ENCODE measurements around the gene PCDHGA9. TPM values are rescaled to one million over a fixed set of nuclear protein-coding genes. Genes with fewer than 3 reads are reported as not detected.
A peak's percentile ranks its signal among the peaks of the same experiment; 100 is the strongest.

The PCDHGA9 gene
- total RNA-seq, 1 experiment from 2014 or later: 0.89 TPM

- intact Hi-C loops (cut with micrococcal nuclease): no loop called here
- ChIA-PET CTCF (interaction anchor here (0.6 to 1.3 kb wide), 7 partner anchors 22 to 203 kb away, joined by 3 to 4 read pairs (median 3); no protein-coding TSS in a partner anchor), POLR2A (interaction anchor here (0.7 kb wide), 1 partner anchor 22 kb away, joined by 3 read pairs; no protein-coding TSS in a partner anchor)
- DNase-seq (ENCODE audit: unreplicated experiment): no peak
- Mint-ChIP-seq H3K36me3 (ENCODE audit: insufficient read depth, unreplicated experiment) (peaks cover 5% of the 10 kb centered on the region), H3K4me3 (ENCODE audit: unreplicated experiment) (no peak within 1 kb of the TSS), H3K9me3 (ENCODE audit: unreplicated experiment) (peaks cover 35% of the 10 kb centered on the region), H3K27me3 (ENCODE audit: insufficient read depth, unreplicated experiment) (no peaks in the 10 kb centered on the region), H3K27ac (ENCODE audit: low read depth, unreplicated experiment) (no peak within 1 kb of the TSS), H3K4me1 (ENCODE audit: insufficient read depth, unreplicated experiment) (no peaks in the 10 kb centered on the region)
- no peak for TF ChIP-seq CTCF (IDR thresholded peaks at IDR 0.05; ENCODE audit: unreplicated experiment)
- no TSS peak for BruUV-seq (replicated peaks)
Measured at GRCh38 chr5:141363952-141364660, 38.5 kb upstream of the PCDHGA9 start, which contains the start of gene PCDHGA5. PCDHGA5 (plus strand) TSS chr5:141364162; CDS start chr5:141364331, 169 bp downstream.

GRCh38 chr5:141366016-141366896 lies 36.3 kb upstream of the PCDHGA9 start:
- Mint-ChIP-seq H3K4me3 (ENCODE audit: unreplicated experiment) (no peak overlapping the region), H3K27ac (ENCODE audit: low read depth, unreplicated experiment) (no peak overlapping the region), H3K27me3 (ENCODE audit: insufficient read depth, unreplicated experiment) (no peaks in the 10 kb centered on the region), H3K4me1 (ENCODE audit: insufficient read depth, unreplicated experiment) (no peaks in the 10 kb centered on the region), H3K36me3 (ENCODE audit: insufficient read depth, unreplicated experiment) (peaks cover 5% of the 10 kb centered on the region), H3K9me3 (ENCODE audit: unreplicated experiment) (peaks cover 33% of the 10 kb centered on the region)
- DNase-seq (ENCODE audit: unreplicated experiment): no peak
- CTCF ChIA-PET: interaction anchor here (0.6 to 1.2 kb wide), 2 partner anchors 146 to 154 kb away, joined by 4 to 5 read pairs; no protein-coding TSS in a partner anchor
- intact Hi-C loops (cut with micrococcal nuclease): no loop called here
- no TSS peak for BruUV-seq (replicated peaks)
- POLR2A ChIA-PET: no interaction called here
- TF ChIP-seq CTCF (IDR thresholded peaks at IDR 0.05; ENCODE audit: unreplicated experiment): no peak

GRCh38 chr5:141369994-141370848 lies 32.4 kb upstream of the PCDHGA9 start, which contains the start of gene PCDHGB3:
PCDHGB3 (plus strand) TSS chr5:141370242; CDS start chr5:141370395, 153 bp downstream.
- Mint-ChIP-seq H3K36me3 (ENCODE audit: insufficient read depth, unreplicated experiment) (no peaks in the 10 kb centered on the region), H3K27ac (ENCODE audit: low read depth, unreplicated experiment) (no peak within 1 kb of the TSS), H3K4me3 (ENCODE audit: unreplicated experiment) (peak within 1 kb of the TSS; percentile 60), H3K4me1 (ENCODE audit: insufficient read depth, unreplicated experiment) (no peaks in the 10 kb centered on the region), H3K27me3 (ENCODE audit: insufficient read depth, unreplicated experiment) (no peaks in the 10 kb centered on the region), H3K9me3 (ENCODE audit: unreplicated experiment) (peaks cover 17% of the 10 kb centered on the region)
- POLR2A ChIA-PET: interaction anchor here (0.5 to 1.6 kb wide), 3 partner anchors 52 to 243 kb away, joined by 3 read pairs; no protein-coding TSS in a partner anchor
- intact Hi-C loops (cut with micrococcal nuclease): loop anchor here (2.0 kb wide), 1 partner anchor 191 kb away; no protein-coding TSS in a partner anchor
- DNase-seq (ENCODE audit: unreplicated experiment): peak; percentile 33
- CTCF ChIA-PET: interaction anchor here (0.6 to 2.7 kb wide), 14 partner anchors 9 to 196 kb away, joined by 3 to 13 read pairs (median 4); partner anchors contain the start of genes PCDHB13, PCDHGA4, PCDHGA7 and PCDHGB5
- TF ChIP-seq CTCF (IDR thresholded peaks at IDR 0.05; ENCODE audit: unreplicated experiment): peak; percentile 24
- BruUV-seq (replicated peaks): TSS peak; percentile 12
